ENCODE data around the gene LCE3D.
A peak's percentile ranks its signal among the peaks of the same experiment; 100 is the strongest.
"Not testable (repeated sequence)": the region's sequence is repeated elsewhere in the genome, so short reads cannot be mapped to it uniquely, and the experiment has no call there.

Gene LCE3D

GRCh38 chr1:152565115-152565514 is 15.2 kb downstream of the LCE3D start:
- no peak for DNase-seq (ENCODE audit: low spot score in 2 of 2)
- no peaks in the 10 kb centered on the region for H3K27me3 ChIP-seq (ENCODE audit: low read depth)
- in situ Hi-C loops (cut with MboI; ENCODE audit: low sequenced_read_pairs): no loop called here
- no peaks in the 10 kb centered on the region for H3K36me3 ChIP-seq (replicated peaks)
- H3K9me3 ChIP-seq: no peaks in the 10 kb centered on the region
- no peak overlapping the region for H3K4me3 ChIP-seq
- no peaks in the 10 kb centered on the region for H3K4me1 ChIP-seq

DNA sequence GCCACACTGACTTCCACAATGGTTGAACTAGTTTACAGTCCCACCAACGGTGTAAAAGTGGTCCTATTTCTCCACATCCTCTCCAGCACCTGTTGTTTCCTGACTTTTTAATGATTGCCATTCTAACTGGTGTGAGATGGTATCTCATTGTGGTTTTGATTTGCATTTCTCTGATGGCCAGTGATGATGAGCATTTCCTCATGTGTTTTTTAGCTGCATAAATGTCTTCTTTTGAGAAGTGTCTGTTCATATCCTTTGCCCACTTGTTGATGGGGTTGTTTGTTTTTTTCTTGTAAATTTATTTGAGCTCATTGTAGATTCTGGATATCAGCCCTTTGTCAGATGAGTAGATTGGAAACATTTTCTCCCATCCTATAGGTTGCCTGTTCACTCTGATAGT is 32.0 kb downstream of the LCE3D start:
- H3K4me3 ChIP-seq; H3K4me1 ChIP-seq; DNase-seq (ENCODE audit: low spot score in 2 of 2); H3K27me3 ChIP-seq (ENCODE audit: low read depth); in situ Hi-C loops (cut with MboI; ENCODE audit: low sequenced_read_pairs); H3K36me3 ChIP-seq (replicated peaks); H3K9me3 ChIP-seq: not testable (repeated sequence)

GRCh38 chr1:152546704-152547103 is 33.6 kb downstream of the LCE3D start:
- H3K27me3 ChIP-seq (ENCODE audit: low read depth): no peaks in the 10 kb centered on the region
- H3K4me1 ChIP-seq: no peaks in the 10 kb centered on the region
- DNase-seq (ENCODE audit: low spot score in 2 of 2): no peak
- H3K4me3 ChIP-seq: no peak overlapping the region
- H3K9me3 ChIP-seq: no peaks in the 10 kb centered on the region
- no peaks in the 10 kb centered on the region for H3K36me3 ChIP-seq (replicated peaks)
- in situ Hi-C loops (cut with MboI; ENCODE audit: low sequenced_read_pairs): no loop called here

GRCh38 chr1:152543820-152544219 is 36.5 kb downstream of the LCE3D start:
- H3K9me3 ChIP-seq: no peaks in the 10 kb centered on the region
- no peak overlapping the region for H3K4me3 ChIP-seq
- H3K27me3 ChIP-seq (ENCODE audit: low read depth): no peaks in the 10 kb centered on the region
- no peaks in the 10 kb centered on the region for H3K4me1 ChIP-seq
- DNase-seq (ENCODE audit: low spot score in 2 of 2): peak in 1 of 2 experiments; percentile 27
- no peaks in the 10 kb centered on the region for H3K36me3 ChIP-seq (replicated peaks)
- in situ Hi-C loops (cut with MboI; ENCODE audit: low sequenced_read_pairs): no loop called here

DNA sequence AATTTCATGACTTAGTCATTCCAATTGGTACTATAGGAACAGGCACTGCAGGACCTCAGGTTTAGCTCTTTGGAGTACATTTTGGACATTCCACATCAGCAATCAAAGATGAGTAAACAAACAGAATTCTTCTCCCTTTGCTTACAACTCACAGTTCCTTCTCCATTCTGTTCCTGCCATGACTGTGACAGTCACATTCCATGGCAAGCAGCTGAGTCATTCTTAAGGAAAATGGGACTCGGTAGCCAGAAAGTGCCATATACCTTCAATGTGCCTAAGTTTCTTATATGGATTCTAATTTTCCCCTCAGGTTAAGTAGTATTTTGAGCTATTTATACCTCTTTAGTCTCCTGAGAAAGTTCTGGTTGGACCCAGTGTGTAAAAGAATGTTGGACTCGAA is 40.4 kb downstream of the LCE3D start:
- no peaks in the 10 kb centered on the region for H3K36me3 ChIP-seq (replicated peaks)
- no peak for DNase-seq (ENCODE audit: low spot score in 2 of 2)
- H3K4me1 ChIP-seq: no peaks in the 10 kb centered on the region
- no peaks in the 10 kb centered on the region for H3K9me3 ChIP-seq
- in situ Hi-C loops (cut with MboI; ENCODE audit: low sequenced_read_pairs): no loop called here
- no peaks in the 10 kb centered on the region for H3K27me3 ChIP-seq (ENCODE audit: low read depth)
- H3K4me3 ChIP-seq: no peak overlapping the region

- H3K36me3 ChIP-seq (replicated peaks): no peaks in the 10 kb centered on the region
- no peaks in the 10 kb centered on the region for H3K4me1 ChIP-seq
- no peak for DNase-seq (ENCODE audit: low spot score in 2 of 2)
- no peaks in the 10 kb centered on the region for H3K27me3 ChIP-seq (ENCODE audit: low read depth)
- H3K9me3 ChIP-seq: no peaks in the 10 kb centered on the region
- in situ Hi-C loops (cut with MboI; ENCODE audit: low sequenced_read_pairs): no loop called here
- no peak overlapping the region for H3K4me3 ChIP-seq
Measured at GRCh38 chr1:152537496-152537895, 42.8 kb downstream of the LCE3D start.

DNA sequence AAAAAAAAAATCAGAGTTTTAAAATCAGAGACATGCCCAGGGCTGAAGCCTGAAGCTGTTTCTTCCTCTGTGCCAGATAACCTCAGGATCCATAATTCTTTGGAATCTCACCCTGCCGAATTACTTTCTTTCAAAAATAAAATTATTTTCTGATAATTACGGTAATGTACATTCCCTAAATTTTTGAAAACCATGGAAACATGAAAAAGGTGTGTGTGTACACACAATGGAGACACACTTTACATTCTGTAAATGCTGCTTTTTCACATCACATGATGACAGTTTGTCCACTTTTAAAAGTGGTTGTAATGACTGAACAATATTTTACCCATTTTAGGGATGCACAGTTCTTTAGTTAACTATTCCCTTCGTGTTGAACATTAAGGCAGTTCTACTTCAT is 44.5 kb downstream of the LCE3D start:
- H3K4me1 ChIP-seq: no peaks in the 10 kb centered on the region
- no peaks in the 10 kb centered on the region for H3K9me3 ChIP-seq
- no peaks in the 10 kb centered on the region for H3K36me3 ChIP-seq (replicated peaks)
- no peaks in the 10 kb centered on the region for H3K27me3 ChIP-seq (ENCODE audit: low read depth)
- H3K4me3 ChIP-seq: no peak overlapping the region
- in situ Hi-C loops (cut with MboI; ENCODE audit: low sequenced_read_pairs): no loop called here
- no peak for DNase-seq (ENCODE audit: low spot score in 2 of 2)

GRCh38 chr1:152533327-152533938 is 46.9 kb downstream of the LCE3D start:
- in situ Hi-C loops (cut with MboI; ENCODE audit: low sequenced_read_pairs): no loop called here
- no peaks in the 10 kb centered on the region for H3K36me3 ChIP-seq (replicated peaks)
- H3K9me3 ChIP-seq: no peaks in the 10 kb centered on the region
- no peaks in the 10 kb centered on the region for H3K4me1 ChIP-seq
- no peak overlapping the region for H3K4me3 ChIP-seq
- peak; percentile 31 to 77 for DNase-seq (ENCODE audit: low spot score in 2 of 2)
- 0 out of 2 replicates have a peak, but pooled peaks cover 2% of the 10 kb centered on the region for H3K27me3 ChIP-seq (ENCODE audit: low read depth)

All from HAP-1 (cell line).